ENCODE measurements around the gene PRSS23. TPM values are rescaled to one million over a fixed set of nuclear protein-coding genes. Genes with fewer than 3 reads are reported as not detected.

PRSS23 gene
- total RNA-seq, 1 experiment from 2014 or later: 355 TPM

GRCh38 chr11:86790195-86790725 lies 10.1 kb upstream of the PRSS23 start:
- in situ Hi-C loops (cut with HindIII; ENCODE audit: low pct_unique_long_range_greater_than_20kb, low sequenced_read_pairs) (no loop called here), intact Hi-C loops (cut with micrococcal nuclease; ENCODE audit: unreplicated experiment) (no loop called here)
- ATAC-seq (peak; percentile 36; the same call in 1 of the 2 replicates), DNase-seq (ENCODE audit: low read depth, low spot score) (no peak)
- Histone ChIP-seq H3K4me1 (ENCODE audit: control insufficient read depth, insufficient read depth, low read length) (peaks cover 16% of the 10 kb centered on the region), H3K27ac (ENCODE audit: low read length) (peak overlapping the region; percentile 58; the same call in 1 of the 2 replicates), H3K4me3 (ENCODE audit: low read depth in 2 of 2, low read length in 2 of 2) (no peak overlapping the region), H3K27me3 (ENCODE audit: control insufficient read depth, insufficient read depth, low read length) (no peaks in the 10 kb centered on the region), H3K36me3 (ENCODE audit: control insufficient read depth, insufficient read depth, low read length) (no peaks in the 10 kb centered on the region), H3K9me3 (ENCODE audit: control insufficient read depth, insufficient read depth, low read depth, low read length) (no peaks in the 10 kb centered on the region)
- TF ChIP-seq POLR2AphosphoS5 (IDR thresholded peaks at IDR 0.05; ENCODE audit: low read depth, low read length) (no peak), TCF7L2 (IDR thresholded peaks at IDR 0.05; ENCODE audit: low read depth, low read length) (peak; percentile 79; the same call in 1 of the 2 replicates), CTCF (IDR thresholded peaks at IDR 0.05) (no peak), SIN3A (IDR thresholded peaks at IDR 0.05; ENCODE audit: borderline replicate concordance, insufficient read depth, low read depth, low read length) (no peak)
- TF ChIP-seq, protein P1, sequence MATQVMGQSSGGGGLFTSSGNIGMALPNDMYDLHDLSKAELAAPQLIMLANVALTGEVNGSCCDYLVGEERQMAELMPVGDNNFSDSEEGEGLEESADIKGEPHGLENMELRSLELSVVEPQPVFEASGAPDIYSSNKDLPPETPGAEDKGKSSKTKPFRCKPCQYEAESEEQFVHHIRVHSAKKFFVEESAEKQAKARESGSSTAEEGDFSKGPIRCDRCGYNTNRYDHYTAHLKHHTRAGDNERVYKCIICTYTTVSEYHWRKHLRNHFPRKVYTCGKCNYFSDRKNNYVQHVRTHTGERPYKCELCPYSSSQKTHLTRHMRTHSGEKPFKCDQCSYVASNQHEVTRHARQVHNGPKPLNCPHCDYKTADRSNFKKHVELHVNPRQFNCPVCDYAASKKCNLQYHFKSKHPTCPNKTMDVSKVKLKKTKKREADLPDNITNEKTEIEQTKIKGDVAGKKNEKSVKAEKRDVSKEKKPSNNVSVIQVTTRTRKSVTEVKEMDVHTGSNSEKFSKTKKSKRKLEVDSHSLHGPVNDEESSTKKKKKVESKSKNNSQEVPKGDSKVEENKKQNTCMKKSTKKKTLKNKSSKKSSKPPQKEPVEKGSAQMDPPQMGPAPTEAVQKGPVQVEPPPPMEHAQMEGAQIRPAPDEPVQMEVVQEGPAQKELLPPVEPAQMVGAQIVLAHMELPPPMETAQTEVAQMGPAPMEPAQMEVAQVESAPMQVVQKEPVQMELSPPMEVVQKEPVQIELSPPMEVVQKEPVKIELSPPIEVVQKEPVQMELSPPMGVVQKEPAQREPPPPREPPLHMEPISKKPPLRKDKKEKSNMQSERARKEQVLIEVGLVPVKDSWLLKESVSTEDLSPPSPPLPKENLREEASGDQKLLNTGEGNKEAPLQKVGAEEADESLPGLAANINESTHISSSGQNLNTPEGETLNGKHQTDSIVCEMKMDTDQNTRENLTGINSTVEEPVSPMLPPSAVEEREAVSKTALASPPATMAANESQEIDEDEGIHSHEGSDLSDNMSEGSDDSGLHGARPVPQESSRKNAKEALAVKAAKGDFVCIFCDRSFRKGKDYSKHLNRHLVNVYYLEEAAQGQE (IDR thresholded peaks at IDR 0.05; ENCODE audit: insufficient read depth in 1 of 2, low read depth in 2 of 2, low read length in 1 of 2): no peak
- no TSS peak for BruUV-seq (replicated peaks)
- CTCF ChIA-PET: no interaction called here
- POLR2A ChIA-PET: no interaction called here

DNA sequence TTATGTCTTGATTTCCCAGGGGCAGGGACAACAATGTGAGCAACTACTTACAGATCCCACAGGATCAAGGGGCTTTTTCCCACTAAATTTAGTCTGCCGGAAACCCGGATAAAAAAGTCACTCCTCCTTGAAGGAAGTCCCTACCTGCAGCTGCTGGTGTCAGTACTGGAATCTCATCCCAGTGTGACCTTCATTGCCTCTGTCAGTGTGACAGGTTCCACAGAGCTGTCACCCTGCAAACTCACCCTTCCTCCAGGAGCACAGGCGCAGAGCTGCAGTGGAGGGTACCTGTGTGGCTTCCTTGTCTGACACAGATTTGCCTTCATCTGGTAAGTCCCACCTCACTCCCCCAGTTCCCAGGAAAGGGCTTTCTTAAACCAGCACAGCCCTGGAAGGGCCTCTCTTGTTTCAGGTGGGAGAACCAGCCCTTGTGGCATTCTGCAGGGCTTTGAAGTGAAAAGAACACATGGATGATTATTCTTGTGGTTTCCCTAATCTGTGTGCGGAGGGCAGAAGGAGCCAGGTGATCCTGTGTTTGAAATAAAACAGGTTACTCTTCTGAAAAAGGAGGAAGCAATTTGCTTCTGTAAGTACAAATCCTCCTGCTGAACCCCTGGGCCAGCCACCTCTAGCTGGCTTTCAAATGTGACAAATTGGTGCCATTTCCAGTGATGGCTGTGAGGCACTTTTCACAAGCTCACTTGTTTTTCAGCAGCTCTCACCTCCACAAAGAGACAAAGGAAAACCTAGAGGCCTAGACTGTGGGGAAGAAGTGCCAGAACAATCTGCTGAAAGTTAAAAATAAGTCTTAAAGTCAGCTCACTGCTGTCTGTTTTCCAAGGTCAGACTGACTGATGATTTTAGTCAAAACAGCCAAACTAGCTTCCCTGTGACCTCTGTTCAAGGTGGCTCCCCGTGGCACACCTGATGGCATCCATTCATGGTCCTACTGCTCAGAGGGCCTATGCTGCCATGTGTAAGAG lies 9.2 kb upstream of the PRSS23 start:
- intact Hi-C loops (cut with micrococcal nuclease; ENCODE audit: unreplicated experiment) (no loop called here), in situ Hi-C loops (cut with HindIII; ENCODE audit: low pct_unique_long_range_greater_than_20kb, low sequenced_read_pairs) (no loop called here)
- H3K4me3 ChIP-seq (ENCODE audit: low read depth in 2 of 2, low read length in 2 of 2): no peak overlapping the region
- H3K27ac ChIP-seq (ENCODE audit: low read length): peak overlapping the region; percentile 58; the same call in 1 of the 2 replicates
- no peaks in the 10 kb centered on the region for H3K36me3 ChIP-seq (ENCODE audit: control insufficient read depth, insufficient read depth, low read length)
- no peak for TF ChIP-seq CTCF (IDR thresholded peaks at IDR 0.05)
- TF ChIP-seq, protein P1 (IDR thresholded peaks at IDR 0.05; ENCODE audit: insufficient read depth in 1 of 2, low read depth in 2 of 2, low read length in 1 of 2): no peak
- TF ChIP-seq TCF7L2 (IDR thresholded peaks at IDR 0.05; ENCODE audit: low read depth, low read length): no peak
- no peak for TF ChIP-seq SIN3A (IDR thresholded peaks at IDR 0.05; ENCODE audit: borderline replicate concordance, insufficient read depth, low read depth, low read length)
- no peak for TF ChIP-seq POLR2AphosphoS5 (IDR thresholded peaks at IDR 0.05; ENCODE audit: low read depth, low read length)
- BruUV-seq (replicated peaks): no TSS peak
- no peak for DNase-seq (ENCODE audit: low read depth, low spot score)
- CTCF ChIA-PET: no interaction called here
- POLR2A ChIA-PET: no interaction called here
- ATAC-seq: peak; percentile 21; the same call in 1 of the 2 replicates
- H3K4me1 ChIP-seq (ENCODE audit: control insufficient read depth, insufficient read depth, low read length): peaks cover 14% of the 10 kb centered on the region
- H3K9me3 ChIP-seq (ENCODE audit: control insufficient read depth, insufficient read depth, low read depth, low read length): no peaks in the 10 kb centered on the region
- H3K27me3 ChIP-seq (ENCODE audit: control insufficient read depth, insufficient read depth, low read length): no peaks in the 10 kb centered on the region

All from Panc1 (cell line).